ENCODE measurements around the gene RPTOR. TPM values are rescaled to one million over a fixed set of nuclear protein-coding genes. Genes with fewer than 3 reads are reported as not detected.

Gene RPTOR
- total RNA-seq, 2 experiments from 2014 or later = 48.1 to 87.8 TPM

GRCh38 chr17:80888276-80889160, 343.9 kb downstream of the RPTOR start:
- ChIA-PET POLR2A (no interaction called here), CTCF (ENCODE audit: unreplicated experiment) (no interaction called here)
- Histone ChIP-seq H3K4me1 (ENCODE audit: insufficient read depth, low read length, poor library complexity, severe bottlenecking) (no peaks in the 10 kb centered on the region), H3K9me2 (ENCODE audit: insufficient read depth, low read length) (no peaks in the 10 kb centered on the region), H3K4me3 (ENCODE audit: low read depth, low read length, poor library complexity, severe bottlenecking) (no peak overlapping the region), H3K9me3 (ENCODE audit: low read length) (no peaks in the 10 kb centered on the region), H3K4me2 (ENCODE audit: low read length) (no peak overlapping the region), H4K20me1 (ENCODE audit: insufficient read depth, low read length) (no peaks in the 10 kb centered on the region), H3K27ac (ENCODE audit: low read depth, low read length, poor library complexity, severe bottlenecking) (no peak overlapping the region), H3K79me2 (ENCODE audit: insufficient read depth, low read depth, low read length) (no peaks in the 10 kb centered on the region), H2AFZ (ENCODE audit: low read length) (no peak overlapping the region), H3K36me3 (ENCODE audit: insufficient read depth, low read length) (peaks cover 43% of the 10 kb centered on the region)
- no peak for DNase-seq (ENCODE audit: low spot score)
- no TSS peak for BruUV-seq (replicated peaks)
- intact Hi-C loops (cut with micrococcal nuclease; ENCODE audit: unreplicated experiment) = no loop called here
- TF ChIP-seq, protein P1, sequence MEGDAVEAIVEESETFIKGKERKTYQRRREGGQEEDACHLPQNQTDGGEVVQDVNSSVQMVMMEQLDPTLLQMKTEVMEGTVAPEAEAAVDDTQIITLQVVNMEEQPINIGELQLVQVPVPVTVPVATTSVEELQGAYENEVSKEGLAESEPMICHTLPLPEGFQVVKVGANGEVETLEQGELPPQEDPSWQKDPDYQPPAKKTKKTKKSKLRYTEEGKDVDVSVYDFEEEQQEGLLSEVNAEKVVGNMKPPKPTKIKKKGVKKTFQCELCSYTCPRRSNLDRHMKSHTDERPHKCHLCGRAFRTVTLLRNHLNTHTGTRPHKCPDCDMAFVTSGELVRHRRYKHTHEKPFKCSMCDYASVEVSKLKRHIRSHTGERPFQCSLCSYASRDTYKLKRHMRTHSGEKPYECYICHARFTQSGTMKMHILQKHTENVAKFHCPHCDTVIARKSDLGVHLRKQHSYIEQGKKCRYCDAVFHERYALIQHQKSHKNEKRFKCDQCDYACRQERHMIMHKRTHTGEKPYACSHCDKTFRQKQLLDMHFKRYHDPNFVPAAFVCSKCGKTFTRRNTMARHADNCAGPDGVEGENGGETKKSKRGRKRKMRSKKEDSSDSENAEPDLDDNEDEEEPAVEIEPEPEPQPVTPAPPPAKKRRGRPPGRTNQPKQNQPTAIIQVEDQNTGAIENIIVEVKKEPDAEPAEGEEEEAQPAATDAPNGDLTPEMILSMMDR (conservative IDR thresholded peaks at IDR 0.05; ENCODE audit: low read length) = no peak

DNA sequence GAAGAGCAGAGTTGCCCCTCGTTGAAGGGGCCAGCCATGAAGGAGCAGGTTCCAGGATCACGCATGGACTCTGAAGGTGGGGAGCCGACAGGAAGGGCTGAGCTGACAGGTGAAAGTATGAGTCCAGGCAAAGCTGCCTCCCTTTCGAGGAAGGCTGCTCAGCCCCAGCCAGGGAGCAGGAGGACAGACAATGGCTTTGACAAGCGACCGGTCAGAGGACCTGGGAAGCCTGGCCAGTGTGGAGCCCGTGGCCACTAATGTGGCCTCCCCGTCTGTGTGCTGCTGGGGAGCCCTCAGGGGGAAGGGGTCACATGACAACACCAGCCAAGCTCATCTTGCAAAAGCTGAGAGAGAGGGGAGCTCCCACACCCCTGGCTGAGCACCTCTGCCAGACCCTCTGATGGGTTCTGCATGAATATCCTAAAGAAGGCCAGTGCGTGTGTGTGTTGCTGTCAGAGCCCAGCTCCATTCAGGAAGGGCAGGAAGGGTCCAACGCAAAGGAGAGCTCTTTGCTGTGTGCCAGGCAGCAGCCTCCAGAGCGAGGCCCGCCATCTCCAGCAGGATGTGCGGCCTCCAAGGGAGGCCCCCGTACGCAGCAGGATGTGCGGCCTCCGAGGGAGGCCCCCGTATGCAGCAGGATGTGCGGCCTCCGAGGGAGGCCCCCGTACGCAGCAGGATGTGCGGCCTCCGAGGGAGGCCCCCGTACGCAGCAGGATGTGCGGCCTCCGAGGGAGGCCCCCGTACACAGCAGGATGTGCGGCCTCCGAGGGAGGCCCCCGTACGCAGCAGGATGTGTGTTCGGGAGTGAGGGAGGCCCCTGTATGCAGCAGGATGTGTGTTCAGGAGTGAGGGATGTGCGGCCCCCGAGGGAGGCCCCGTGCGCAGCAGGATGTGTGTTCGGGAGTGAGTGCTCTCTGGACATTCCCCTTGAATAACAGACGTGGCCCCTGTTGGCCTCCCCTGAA, 344.9 kb downstream of the RPTOR start:
- H3K4me1 ChIP-seq (ENCODE audit: insufficient read depth, low read length, poor library complexity, severe bottlenecking) = no peaks in the 10 kb centered on the region
- POLR2A ChIA-PET = no interaction called here
- intact Hi-C loops (cut with micrococcal nuclease; ENCODE audit: unreplicated experiment) = no loop called here
- BruUV-seq (replicated peaks) = no TSS peak
- no peak overlapping the region for H3K4me3 ChIP-seq (ENCODE audit: low read depth, low read length, poor library complexity, severe bottlenecking)
- no peak overlapping the region for H2AFZ ChIP-seq (ENCODE audit: low read length)
- H3K27ac ChIP-seq (ENCODE audit: low read depth, low read length, poor library complexity, severe bottlenecking) = no peak overlapping the region
- CTCF ChIA-PET (ENCODE audit: unreplicated experiment) = no interaction called here
- no peak overlapping the region for H3K4me2 ChIP-seq (ENCODE audit: low read length)
- no peaks in the 10 kb centered on the region for H4K20me1 ChIP-seq (ENCODE audit: insufficient read depth, low read length)
- H3K79me2 ChIP-seq (ENCODE audit: insufficient read depth, low read depth, low read length) = no peaks in the 10 kb centered on the region
- H3K9me3 ChIP-seq (ENCODE audit: low read length) = no peaks in the 10 kb centered on the region
- no peak for DNase-seq (ENCODE audit: low spot score)
- H3K9me2 ChIP-seq (ENCODE audit: insufficient read depth, low read length) = no peaks in the 10 kb centered on the region
- TF ChIP-seq EZH2phosphoT487 (IDR thresholded peaks at IDR 0.05; ENCODE audit: borderline replicate concordance, low read depth, low read length) = no peak
- TF ChIP-seq, protein P1 (conservative IDR thresholded peaks at IDR 0.05; ENCODE audit: low read length) = no peak
- H3K36me3 ChIP-seq (ENCODE audit: insufficient read depth, low read length) = peaks cover 42% of the 10 kb centered on the region

Data from OCI-LY7 (cell line).